Cortex of kidney (tissue), 1 donor: ENCODE results near the gene NATD1.

Experiments
- DNase-seq: peaks from one replicate; lab custom pipeline; 2025; lab: John Stamatoyannopoulos, UW

Gene NATD1

GRCh38 chr17:21252796-21253645, at the start of gene NATD1:
TSS of gene NATD1 (minus strand) at chr17:21253410. CDS start at chr17:21253264, 146 bp downstream.
- DNase-seq = no peak

- DNase-seq = no peak
Measured at GRCh38 chr17:21301593-21302550, 48.7 kb upstream of the NATD1 start.

DNA sequence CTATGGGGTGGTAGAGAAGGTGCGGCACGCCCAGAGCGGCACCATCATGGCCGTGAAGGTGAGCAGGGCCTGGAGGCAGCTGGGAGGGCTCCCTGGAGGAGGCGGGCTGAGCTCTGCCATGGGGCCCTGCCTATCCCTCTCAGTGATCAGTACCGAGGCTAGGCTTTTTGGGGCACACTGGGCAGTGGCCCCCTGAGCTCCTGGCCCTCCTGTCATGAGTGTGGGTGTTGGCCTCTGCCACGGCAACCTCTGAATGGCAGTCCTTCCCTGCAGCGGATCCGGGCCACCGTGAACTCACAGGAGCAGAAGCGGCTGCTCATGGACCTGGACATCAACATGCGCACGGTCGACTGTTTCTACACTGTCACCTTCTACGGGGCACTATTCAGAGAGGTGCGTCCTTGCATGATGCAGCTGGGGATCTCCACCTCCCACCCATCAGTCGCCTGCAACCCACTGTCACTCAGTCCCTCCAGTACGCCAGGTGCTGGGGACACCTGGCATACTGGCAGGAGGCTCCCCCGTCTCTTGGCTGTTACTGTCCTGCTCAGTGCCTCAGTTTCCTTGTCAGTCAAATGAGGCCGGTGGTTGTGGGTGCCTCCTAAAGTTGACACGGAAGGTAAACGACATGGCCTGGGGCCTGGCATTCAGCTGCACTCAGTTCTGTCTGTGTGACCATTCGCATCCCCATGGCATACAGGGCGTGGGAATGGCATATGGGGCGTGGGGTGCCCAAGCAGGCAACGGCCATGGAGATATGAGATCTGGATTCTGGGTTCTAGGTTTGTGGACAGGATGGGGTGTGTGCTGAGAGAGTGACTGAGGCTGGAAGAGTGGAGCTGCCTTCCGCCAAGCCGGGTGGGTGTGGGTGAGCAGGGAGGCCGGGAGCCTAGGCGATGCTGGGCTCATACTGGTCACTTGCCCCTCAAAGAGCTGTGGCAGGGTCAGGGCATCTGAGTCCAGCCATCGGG, 47.7 kb upstream of the NATD1 start:
- DNase-seq = no peak

GRCh38 chr17:21299981-21300600, 46.9 kb upstream of the NATD1 start:
- no peak for DNase-seq

DNA sequence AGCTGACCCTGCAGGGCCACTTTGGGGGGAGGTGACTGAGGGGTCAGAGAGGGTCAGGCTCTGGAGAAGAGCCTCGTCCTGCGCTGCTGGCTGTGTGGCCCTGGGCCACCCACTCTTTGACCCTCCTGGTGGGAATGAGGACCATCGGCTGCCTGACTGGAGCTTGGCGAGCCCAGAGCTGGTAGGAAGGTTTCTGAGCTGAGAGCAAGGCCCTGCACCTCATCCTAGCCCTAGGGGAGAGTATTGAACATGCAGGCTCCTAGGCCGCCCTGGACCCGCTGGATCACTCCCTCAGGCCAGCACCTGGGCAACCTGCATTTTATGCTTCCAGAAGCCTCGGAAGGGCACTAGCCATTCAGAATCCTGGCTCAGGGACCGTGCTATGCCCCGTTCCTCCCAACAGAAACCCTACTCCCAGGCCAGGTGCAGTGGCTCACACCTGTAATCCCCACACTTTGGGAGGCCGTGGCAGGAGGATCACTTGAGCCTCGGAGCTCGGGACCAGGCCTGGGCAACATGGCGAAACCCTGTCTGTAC, 45.8 kb upstream of the NATD1 start:
- no peak for DNase-seq

- no peak for DNase-seq
Measured at GRCh38 chr17:21298056-21298982, 45.1 kb upstream of the NATD1 start.

GRCh38 chr17:21297597-21297996, 44.4 kb upstream of the NATD1 start:
- DNase-seq = no peak

DNA sequence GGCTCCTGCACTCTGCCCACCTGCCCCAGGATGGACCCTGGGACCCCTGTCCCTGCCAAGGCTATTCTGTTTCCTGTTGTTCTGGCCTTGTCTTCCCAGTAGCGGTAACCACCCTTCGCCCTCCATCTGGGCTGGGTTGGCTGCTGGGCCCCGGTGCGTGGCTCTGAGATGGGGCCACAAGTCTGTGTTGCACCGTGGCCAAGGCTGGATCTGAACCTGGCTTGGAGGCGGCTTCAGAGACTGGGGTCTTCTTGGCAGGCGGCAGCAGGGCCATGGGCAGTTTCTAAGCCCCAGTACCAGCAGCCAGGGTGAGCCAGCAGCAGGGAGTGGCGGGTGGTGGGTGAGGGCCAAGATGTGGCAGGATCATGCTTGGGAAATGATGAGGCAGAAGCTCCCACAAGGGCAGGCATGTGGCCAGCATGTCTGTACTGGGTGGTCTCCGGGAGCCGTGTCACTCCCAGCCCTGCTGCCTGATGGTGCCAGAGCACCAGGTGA, 43.9 kb upstream of the NATD1 start:
- DNase-seq = no peak

GRCh38 chr17:21296097-21297025, 43.2 kb upstream of the NATD1 start:
- DNase-seq = no peak

- DNase-seq = no peak
Measured at GRCh38 chr17:21295036-21295952, 42.1 kb upstream of the NATD1 start.

- DNase-seq = no peak
Measured at GRCh38 chr17:21294321-21295035, 41.3 kb upstream of the NATD1 start.

GRCh38 chr17:21293831-21294210, 40.6 kb upstream of the NATD1 start:
- no peak for DNase-seq

- no peak for DNase-seq
Measured at GRCh38 chr17:21292867-21293830, 39.9 kb upstream of the NATD1 start.

GRCh38 chr17:21291862-21292261, 38.7 kb upstream of the NATD1 start:
- no peak for DNase-seq

DNA sequence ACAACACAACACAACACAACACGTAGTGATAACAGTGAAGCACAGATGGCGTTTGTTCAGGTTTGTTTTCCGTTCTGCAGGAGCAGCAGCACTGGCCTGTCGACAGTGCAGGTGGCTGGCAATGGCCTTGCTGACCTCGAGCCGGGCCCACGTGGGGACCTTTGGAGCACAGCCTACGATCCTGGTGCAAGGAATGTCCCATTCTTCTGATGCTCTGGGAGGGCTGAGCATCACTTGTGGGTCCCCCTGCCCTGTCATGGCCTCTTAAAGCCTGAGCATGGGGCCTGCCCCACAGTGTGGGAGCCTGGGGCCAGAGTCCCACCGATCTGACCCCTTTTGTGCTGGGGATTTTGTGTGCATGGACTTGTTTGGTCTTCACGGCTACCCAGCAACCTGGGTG, 38.1 kb upstream of the NATD1 start:
- DNase-seq = no peak
